ENCODE data around the gene ST3GAL4.
"Not testable (repeated sequence)": the region's sequence is repeated elsewhere in the genome, so short reads cannot be mapped to it uniquely, and the experiment has no call there.

Gene ST3GAL4

DNA sequence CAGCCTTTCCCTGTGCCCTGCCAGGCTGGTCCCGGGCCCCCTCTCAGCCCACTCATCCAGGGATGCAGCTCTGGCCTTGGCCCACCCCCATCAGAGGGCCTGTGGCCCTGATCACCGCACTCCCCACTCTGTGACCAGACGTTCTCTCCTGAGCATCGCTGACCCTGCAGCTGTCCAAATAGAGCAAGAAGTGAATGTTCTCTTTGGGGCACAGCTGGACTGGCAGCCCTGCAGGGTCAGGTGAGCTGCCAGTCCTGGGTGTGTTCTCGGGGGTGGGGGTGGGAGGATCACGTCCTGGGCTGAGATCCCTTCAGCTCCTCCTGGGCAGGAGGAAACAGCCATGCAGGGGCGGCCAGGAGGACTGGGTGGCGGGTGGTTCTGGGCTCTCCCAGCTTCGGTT, 9.2 kb downstream of the ST3GAL4 start:
- DNase-seq (ENCODE audit: low spot score): not testable (repeated sequence)

DNA sequence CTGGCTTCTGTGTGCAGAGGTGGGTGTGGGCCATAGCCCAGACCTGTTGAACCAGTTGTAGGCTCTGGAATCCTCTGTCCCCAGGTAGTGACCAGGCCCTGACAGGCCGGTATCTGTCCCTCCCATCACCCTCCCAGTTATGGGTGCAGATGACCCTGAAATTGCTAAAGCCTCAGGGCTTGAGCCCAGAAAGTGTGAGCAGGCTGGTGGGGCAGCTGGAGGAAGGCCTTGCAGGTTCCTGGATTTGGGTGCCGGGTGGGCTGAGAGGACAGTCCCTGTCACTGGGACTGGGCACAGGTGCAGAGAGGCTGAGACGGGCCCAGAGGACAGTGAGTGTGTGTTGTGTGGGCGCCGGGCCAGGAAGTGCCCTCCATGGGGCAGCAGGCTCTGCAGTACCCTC, 10.0 kb downstream of the ST3GAL4 start:
- DNase-seq (ENCODE audit: low spot score): not testable (repeated sequence)

DNA sequence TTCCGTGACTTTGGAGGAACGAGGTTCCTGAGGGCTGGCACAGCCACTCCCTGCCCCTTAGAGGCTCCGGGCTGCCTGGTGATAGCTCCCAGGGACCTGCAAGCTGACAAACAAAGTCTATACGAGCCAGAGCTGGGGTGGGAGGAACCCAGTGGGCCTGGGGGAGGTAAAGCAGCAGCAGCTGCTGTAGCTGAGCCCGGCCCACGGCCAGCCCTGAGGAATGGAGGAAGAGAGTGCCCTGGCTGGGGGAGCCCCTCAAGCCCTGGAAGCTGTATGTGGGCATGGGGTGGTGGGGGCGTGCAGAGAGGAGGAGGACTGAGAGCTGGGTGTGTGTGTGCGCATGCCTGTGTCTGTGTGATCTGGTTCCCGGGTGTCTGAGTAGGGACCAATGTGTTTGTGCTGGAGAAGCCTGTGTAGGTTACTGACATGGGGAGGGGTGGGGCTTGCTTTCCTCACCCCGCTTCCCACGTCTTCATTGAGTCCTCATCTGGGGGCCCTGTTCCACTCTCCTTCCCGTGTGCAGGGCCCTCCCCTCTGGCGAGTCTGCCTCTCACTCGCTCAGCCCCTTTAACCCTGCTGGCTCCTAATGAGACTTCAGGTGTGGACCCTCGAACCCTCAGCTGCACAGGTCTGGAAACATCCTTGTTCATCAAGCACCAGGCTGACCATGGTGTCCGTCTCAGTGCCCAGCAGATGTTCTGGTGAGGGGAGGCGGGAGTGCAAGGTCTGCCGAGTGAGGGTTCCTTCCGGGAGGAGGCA, 10.8 kb downstream of the ST3GAL4 start:
- DNase-seq (ENCODE audit: low spot score): no peak

DNA sequence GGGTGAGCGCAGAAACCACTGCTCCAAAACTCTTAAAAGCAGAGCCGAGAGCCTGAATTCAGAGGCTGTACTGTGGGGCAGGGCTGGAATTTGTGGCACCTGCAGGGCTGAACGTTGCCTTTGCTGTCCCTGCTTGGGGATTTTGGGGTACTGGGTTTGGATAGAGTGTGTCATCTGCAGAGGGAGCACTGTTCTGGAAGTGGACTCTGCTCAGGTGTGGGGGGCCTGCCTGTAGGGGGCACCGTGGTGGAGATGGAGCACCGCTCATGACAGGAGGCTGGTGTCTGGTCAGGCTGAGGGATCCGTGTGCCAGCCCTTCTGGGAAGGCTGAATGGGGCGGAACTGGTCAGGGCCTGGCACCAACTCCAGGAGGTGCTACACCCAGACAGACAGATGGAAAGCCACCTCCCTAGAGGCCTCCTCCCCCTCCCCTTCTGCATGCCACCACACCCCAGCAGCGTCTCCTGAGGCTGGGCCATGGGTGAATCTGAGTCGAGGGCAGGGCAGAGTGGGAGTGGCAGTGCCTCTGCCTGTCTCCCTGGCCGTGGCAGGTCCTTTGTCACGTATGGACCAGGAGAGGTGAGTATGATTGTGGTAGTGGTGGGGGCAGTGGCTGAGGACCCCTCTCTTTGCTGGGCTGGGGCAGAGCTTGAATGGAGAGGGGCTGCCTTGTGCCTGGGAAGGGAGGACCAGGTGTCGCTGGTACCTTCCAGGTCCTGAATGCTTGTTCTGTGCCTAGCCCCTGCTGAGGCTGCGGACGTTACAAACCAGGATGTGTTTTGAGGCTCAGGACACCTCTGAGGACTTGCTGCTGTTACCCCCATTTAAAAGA, 11.6 kb downstream of the ST3GAL4 start:
- DNase-seq (ENCODE audit: low spot score): not testable (repeated sequence)

DNA sequence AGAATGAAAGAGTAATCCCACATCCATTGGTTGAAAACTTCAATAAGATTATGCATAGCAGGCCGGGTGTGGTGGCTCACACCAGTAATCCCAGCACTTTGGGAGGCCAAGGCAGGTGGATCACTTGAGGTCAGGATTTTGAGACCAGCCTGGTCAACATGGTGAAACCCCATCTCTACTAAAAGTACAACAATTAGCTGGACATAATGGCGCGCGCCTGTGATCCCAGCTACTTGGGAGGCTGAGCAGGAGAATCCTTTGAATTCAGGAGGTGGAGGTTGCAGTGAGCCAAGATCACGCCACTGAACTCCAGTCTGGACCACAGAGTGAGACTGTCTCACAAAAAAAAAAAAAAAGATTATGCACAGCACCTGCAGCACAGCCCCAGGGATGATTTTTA, 12.3 kb downstream of the ST3GAL4 start:
- DNase-seq (ENCODE audit: low spot score): not testable (repeated sequence)

DNA sequence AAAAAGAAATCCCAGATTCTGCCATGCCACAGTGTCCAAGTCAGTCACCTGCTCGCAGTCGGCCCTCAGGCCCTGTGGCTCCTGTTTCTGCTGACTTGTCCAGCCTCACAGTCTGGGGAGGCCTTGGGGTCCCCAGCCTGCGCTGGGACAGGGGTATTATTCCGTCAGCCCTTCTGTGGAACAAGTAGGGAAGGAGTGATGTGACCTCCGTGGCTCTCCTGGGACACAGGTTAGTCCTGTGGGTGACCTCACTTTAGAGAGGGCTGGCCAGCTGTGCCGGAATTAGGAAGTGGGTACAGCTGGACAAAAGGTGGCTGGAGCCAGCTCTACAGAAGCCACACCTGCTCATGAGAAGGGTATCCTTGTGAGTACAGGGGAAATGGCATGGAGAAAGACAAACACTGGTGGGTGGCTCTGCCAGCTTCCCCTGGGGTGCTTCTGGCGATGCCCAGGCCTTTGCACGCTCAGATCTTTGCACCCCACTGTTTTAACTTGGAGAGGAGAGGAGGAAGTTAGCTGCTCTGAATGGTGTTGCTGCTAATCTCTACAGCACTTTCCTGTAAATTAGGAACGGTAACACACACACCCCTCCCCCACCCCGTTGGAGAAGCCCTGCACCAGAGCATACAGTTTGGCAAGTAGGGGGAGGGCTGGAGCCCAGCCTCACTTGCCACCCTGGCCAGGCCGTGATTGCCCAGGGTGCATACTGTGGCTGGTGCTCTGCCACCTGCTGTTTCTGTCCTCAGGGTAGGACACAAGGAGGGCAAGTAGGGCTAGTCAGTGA, 13.0 kb downstream of the ST3GAL4 start:
- not testable (repeated sequence) for DNase-seq (ENCODE audit: low spot score)

DNA sequence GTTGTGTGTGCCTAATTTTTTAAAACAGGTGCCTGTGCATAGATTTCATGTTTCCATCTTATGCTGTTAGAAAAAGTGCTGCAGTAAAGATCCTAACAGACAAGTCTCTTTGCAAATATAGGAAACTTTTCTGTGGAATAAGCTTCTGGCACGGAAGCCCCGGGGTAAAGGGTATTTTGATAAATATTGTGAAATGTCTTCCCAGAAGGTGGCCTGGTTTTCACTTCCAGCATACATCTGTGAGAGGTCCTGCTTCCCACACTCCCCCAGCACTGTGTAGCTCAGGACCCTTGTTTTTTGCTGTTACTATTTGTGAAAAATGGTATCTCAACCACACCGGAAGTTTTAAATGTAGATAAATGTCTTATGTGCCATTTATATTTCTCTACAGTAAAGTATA, 14.5 kb downstream of the ST3GAL4 start:
- no peak for DNase-seq (ENCODE audit: low spot score)

DNA sequence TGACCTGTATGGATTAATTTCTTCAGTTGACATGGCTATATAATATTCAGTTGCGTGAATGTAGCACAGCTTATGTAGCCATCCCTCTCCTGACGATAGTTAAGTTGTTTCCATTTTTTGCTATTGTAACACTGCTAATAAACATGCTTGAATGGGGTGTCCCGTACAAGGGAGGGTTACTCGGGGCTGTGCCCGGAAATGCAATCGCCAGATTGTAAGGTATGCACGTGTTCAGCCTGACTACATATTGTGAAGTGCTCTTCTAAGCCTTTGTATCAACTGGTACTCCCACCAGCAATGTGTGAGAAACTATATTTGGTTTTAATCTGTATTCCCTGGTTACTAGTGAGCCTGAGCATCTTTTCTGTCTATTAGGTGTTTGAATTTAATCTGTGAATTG, 16.1 kb downstream of the ST3GAL4 start:
- DNase-seq (ENCODE audit: low spot score): no peak

- DNase-seq (ENCODE audit: low spot score): not testable (repeated sequence)
Observed at GRCh38 chr11:126373389-126374066, 18.0 kb downstream of the ST3GAL4 start.

- not testable (repeated sequence) for DNase-seq (ENCODE audit: low spot score)
Observed at GRCh38 chr11:126374562-126375300, 19.2 kb downstream of the ST3GAL4 start.

GRCh38 chr11:126375726-126376125, 20.2 kb downstream of the ST3GAL4 start:
- DNase-seq (ENCODE audit: low spot score): no peak

GRCh38 chr11:126378763-126379162, 23.3 kb downstream of the ST3GAL4 start:
- DNase-seq (ENCODE audit: low spot score): no peak

GRCh38 chr11:126380909-126381308, 25.4 kb downstream of the ST3GAL4 start:
- no peak for DNase-seq (ENCODE audit: low spot score)

DNA sequence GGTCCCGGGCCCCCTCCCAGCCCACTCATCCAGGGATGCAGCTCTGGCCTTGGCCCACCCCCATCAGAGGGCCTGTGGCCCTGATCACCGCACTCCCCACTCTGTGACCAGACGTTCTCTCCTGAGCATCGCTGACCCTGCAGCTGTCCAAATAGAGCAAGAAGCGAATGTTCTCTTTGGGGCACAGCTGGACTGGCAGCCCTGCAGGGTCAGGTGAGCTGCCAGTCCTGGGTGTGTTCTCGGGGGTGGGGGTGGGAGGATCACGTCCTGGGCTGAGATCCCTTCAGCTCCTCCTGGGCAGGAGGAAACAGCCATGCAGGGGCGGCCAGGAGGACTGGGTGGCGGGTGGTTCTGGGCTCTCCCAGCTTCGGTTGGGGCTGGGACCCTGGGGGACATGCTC, 26.5 kb downstream of the ST3GAL4 start:
- not testable (repeated sequence) for DNase-seq (ENCODE audit: low spot score)

DNA sequence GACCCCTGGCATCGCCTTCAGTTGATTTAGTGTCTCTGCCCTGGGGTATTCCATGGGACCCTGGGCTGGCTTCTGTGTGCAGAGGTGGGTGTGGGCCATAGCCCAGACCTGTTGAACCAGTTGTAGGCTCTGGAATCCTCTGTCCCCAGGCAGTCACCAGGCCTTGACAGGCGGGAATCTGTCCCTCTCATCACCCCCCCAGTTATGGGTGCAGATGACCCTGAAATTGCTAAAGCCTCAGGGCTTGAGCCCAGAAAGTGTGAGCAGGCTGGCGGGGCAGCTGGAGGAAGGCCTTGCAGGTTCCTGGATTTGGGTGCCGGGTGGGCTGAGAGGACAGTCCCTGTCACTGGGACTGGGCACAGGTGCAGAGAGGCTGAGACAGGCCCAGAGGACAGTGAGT, 27.2 kb downstream of the ST3GAL4 start:
- not testable (repeated sequence) for DNase-seq (ENCODE audit: low spot score)

- no peak for DNase-seq (ENCODE audit: low spot score)
Observed at GRCh38 chr11:126383339-126384335, 28.2 kb downstream of the ST3GAL4 start.

DNA sequence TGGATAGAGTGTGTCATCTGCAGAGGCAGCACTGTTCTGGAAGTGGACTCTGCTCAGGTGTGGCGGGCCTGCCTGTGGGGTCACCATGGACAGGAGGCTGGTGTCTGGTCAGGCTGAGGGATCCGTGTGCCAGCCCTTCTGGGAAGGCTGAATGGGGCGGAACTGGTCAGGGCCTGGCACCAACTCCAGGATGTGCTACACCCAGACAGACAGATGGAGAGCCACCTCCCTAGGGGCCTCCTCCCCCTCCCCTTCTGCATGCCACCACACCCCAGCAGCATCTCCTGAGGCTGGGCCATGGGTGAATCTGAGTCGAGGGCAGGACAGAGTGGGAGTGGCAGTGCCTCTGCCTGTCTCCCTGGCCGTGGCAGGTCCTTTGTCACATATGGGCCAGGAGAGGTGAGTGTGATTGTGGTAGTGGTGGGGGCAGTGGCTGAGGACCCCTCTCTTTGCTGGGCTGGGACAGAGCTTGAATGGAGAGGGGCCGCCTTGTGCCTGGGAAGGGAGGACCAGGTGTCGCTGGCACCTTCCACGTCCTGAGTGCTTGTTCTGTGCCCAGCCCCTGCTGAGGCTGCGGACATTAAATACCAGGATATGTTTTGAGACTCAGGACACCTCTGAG, 29.1 kb downstream of the ST3GAL4 start:
- no peak for DNase-seq (ENCODE audit: low spot score)

DNA sequence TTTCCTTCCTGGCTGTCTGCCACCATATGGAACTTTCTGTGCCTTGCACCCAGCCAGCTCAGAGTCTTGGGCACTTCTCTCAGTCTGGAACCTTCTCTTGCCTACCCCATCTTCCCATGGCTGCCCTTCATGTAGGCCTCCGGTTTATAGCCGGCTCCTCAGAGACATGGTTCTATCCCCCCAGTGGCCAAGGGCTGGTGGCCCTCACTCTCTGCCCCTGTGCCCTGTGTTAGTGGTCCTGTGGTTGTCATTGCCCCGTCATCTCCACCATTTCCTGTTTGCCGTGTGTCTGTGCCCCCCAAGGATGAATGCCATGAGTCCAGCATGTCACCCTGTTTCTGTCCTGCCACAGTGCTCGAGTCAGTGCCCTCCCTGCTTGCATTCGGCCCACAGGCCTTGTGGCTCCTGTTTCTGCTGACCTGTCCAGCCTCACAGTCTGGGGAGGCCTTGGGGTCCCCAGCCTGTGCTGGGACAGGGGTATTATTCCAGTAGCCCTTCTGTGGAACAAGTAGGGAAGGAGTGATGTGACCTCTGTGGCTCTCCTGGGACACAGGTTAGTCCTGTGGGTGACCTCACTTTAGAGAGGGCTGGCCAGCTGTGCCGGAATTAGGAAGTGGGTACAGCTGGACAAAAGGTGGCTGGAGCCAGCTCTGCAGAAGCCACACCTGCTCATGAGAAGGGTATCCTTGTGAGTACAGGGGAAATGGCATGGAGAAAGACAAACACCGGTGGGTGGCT, 30.7 kb downstream of the ST3GAL4 start:
- DNase-seq (ENCODE audit: low spot score): no peak

- not testable (repeated sequence) for DNase-seq (ENCODE audit: low spot score)
Observed at GRCh38 chr11:126386729-126387071, 31.2 kb downstream of the ST3GAL4 start.

Measured in HuH-7.5 (cell line).